ENCODE results near the gene TNNC2. TPM values are rescaled to one million over a fixed set of nuclear protein-coding genes. Genes with fewer than 3 reads are reported as not detected.

The TNNC2 gene
- total and polyA plus RNA-seq, 9 of the 15 experiments (the other 6 are each of a cell fraction or from before 2014, with no cell fraction given) = not detected

- TF ChIP-seq EWSR1 (IDR thresholded peaks at IDR 0.05; ENCODE audit: borderline replicate concordance, low read depth, partially characterized antibody) = no peak
- TF ChIP-seq ZNF316 (IDR thresholded peaks at IDR 0.05) = peak; percentile 76
- no peak for TF ChIP-seq XRCC3 (IDR thresholded peaks at IDR 0.05)
- TF ChIP-seq, protein P1, sequence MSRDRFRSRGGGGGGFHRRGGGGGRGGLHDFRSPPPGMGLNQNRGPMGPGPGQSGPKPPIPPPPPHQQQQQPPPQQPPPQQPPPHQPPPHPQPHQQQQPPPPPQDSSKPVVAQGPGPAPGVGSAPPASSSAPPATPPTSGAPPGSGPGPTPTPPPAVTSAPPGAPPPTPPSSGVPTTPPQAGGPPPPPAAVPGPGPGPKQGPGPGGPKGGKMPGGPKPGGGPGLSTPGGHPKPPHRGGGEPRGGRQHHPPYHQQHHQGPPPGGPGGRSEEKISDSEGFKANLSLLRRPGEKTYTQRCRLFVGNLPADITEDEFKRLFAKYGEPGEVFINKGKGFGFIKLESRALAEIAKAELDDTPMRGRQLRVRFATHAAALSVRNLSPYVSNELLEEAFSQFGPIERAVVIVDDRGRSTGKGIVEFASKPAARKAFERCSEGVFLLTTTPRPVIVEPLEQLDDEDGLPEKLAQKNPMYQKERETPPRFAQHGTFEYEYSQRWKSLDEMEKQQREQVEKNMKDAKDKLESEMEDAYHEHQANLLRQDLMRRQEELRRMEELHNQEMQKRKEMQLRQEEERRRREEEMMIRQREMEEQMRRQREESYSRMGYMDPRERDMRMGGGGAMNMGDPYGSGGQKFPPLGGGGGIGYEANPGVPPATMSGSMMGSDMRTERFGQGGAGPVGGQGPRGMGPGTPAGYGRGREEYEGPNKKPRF (IDR thresholded peaks at IDR 0.05; ENCODE audit: low read depth, low read length) = no peak
- TF ChIP-seq ZNF224 (CRISPR knock-in tag; IDR thresholded peaks at IDR 0.05) = no peak
- no peak for TF ChIP-seq E2F6 (IDR thresholded peaks at IDR 0.05; ENCODE audit: borderline replicate concordance in 1 of 2, extremely low read depth in 1 of 2, insufficient read depth in 1 of 2, insufficient read length in 1 of 2, low read depth in 1 of 2, low read length in 1 of 2, poor library complexity in 1 of 2, severe bottlenecking in 1 of 2)
- no peak for TF ChIP-seq ZNF124 (CRISPR knock-in tag; IDR thresholded peaks at IDR 0.05)
- TF ChIP-seq CCNT2 (IDR thresholded peaks at IDR 0.05; ENCODE audit: borderline replicate concordance, extremely low read depth, insufficient read length, low read depth, low read length) = no peak
- TF ChIP-seq ZNF311 (CRISPR knock-in tag; IDR thresholded peaks at IDR 0.05) = no peak
- no peak for TF ChIP-seq CBX1 (IDR thresholded peaks at IDR 0.05; ENCODE audit: low read depth)
- TF ChIP-seq CC2D1A (IDR thresholded peaks at IDR 0.05) = no peak
- TF ChIP-seq ZNF668 (CRISPR knock-in tag; IDR thresholded peaks at IDR 0.05) = no peak
- no peak for TF ChIP-seq PYGO2 (tag; IDR thresholded peaks at IDR 0.05)
- TF ChIP-seq THRB (CRISPR knock-in tag; conservative IDR thresholded peaks at IDR 0.05) = no peak
- no peak for TF ChIP-seq GTF2A2 (tag; IDR thresholded peaks at IDR 0.05)
- TF ChIP-seq, protein P2, sequence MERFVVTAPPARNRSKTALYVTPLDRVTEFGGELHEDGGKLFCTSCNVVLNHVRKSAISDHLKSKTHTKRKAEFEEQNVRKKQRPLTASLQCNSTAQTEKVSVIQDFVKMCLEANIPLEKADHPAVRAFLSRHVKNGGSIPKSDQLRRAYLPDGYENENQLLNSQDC (CRISPR knock-in tag; IDR thresholded peaks at IDR 0.05) = no peak
- no peak for TF ChIP-seq TEAD1 (CRISPR knock-in tag; IDR thresholded peaks at IDR 0.05)
- 0 out of 2 replicates have a peak, but pooled peaks have one; percentile 29 for TF ChIP-seq LEF1 (IDR thresholded peaks at IDR 0.05)
- TF ChIP-seq KDM2B (CRISPR knock-in tag; IDR thresholded peaks at IDR 0.05) = no peak
- TF ChIP-seq MTA2 (IDR thresholded peaks at IDR 0.05; ENCODE audit: low read depth) = 0 out of 2 replicates have a peak, but pooled peaks have one; percentile 21
- no peak for TF ChIP-seq MXI1 (IDR thresholded peaks at IDR 0.05; ENCODE audit: low read depth, low read length)
- TF ChIP-seq HSF4 (CRISPR knock-in tag; IDR thresholded peaks at IDR 0.05; ENCODE audit: borderline replicate concordance) = no peak
- no peak for TF ChIP-seq NELFE (IDR thresholded peaks at IDR 0.05; ENCODE audit: insufficient read depth, insufficient read length)
- TF ChIP-seq MAZ (CRISPR knock-in tag; conservative IDR thresholded peaks at IDR 0.05 in 1 of 2, IDR thresholded peaks at IDR 0.05 in 1 of 2) = peak in 1 of 2 experiments; percentile 42; a peak in 1 of 4 replicates
- TF ChIP-seq ZNF778 (CRISPR knock-in tag; IDR thresholded peaks at IDR 0.05) = no peak
These were observed 8.7 kb upstream of the TNNC2 start (continued) for GRCh38 chr20:45835825-45836224.

All from K562 (cell line).